AG04450 (cell line): ENCODE data around the gene ACBD6. TPM values are rescaled to one million over a fixed set of nuclear protein-coding genes. Genes with fewer than 3 reads are reported as not detected.
"Not testable (repeated sequence)": the region's sequence is repeated elsewhere in the genome, so short reads cannot be mapped to it uniquely, and the experiment has no call there.

ENCODE experiments used
- CTCF ChIA-PET: fragments of 300-600, 350-600 bp; formaldehyde crosslinking; extraction: SDS; loops from one replicate; lab custom pipeline; 2022; ENCODE audit warnings: antibody characterized with exemption, inconsistent platforms; lab: Charles Lee
- POLR2A ChIA-PET: fragments of 350-600 bp; formaldehyde crosslinking; extraction: SDS; loops from one replicate; lab custom pipeline; 2021; ENCODE audit warnings: antibody characterized with exemption, inconsistent platforms; lab: Yijun Ruan, JAX
- DNase-seq: peaks from one replicate; pipeline ENCODE4 v3.0.0-alpha.2; 2011; ENCODE audit warnings: low read depth, low spot score
- H3K27ac ChIP-seq: one replicate; pipeline ENCODE4 v1.5.1; 2012; ENCODE audit warnings: low read depth, low read length, control low read depth
- H3K27me3 ChIP-seq: one replicate; pipeline ENCODE4 v1.6.0; 2012; ENCODE audit warnings: low read length; ENCODE audit not compliant: control insufficient read depth, insufficient read depth
- H3K4me3 ChIP-seq: 2 replicates; pipeline ENCODE4 v1.5.1; 2011; ENCODE audit warnings: mild to moderate bottlenecking, low read depth, low read length, control low read depth
- H3K9me3 ChIP-seq: 2 replicates; pipeline ENCODE4 v1.5.1; 2012; ENCODE audit warnings: low read length; ENCODE audit not compliant: control insufficient read depth, insufficient read depth
- polyA minus RNA-seq: library from RNA; depleted of rRNA, polyadenylated mRNA; stranded (reverse); fragments of >200 nt; gene quantifications from 2 replicates; pipeline ENCODE4 v1.2.3, GENCODE V29; 2011; rRNA and poly(A)+ RNA removed
- polyA plus RNA-seq: library from polyadenylated mRNA; depleted of rRNA; stranded (reverse); fragments of >200 nt; gene quantifications from 2 replicates; pipeline ENCODE4 v1.2.3, GENCODE V29; 2011; rRNA removed
- TF ChIP-seq, protein P1 (sequence below): IDR thresholded peaks from 2 replicates; pipeline ENCODE4 v1.5.1; 2011; ENCODE audit warnings: low read depth, low read length, control low read depth, inconsistent platforms

The ACBD6 gene, protein sequence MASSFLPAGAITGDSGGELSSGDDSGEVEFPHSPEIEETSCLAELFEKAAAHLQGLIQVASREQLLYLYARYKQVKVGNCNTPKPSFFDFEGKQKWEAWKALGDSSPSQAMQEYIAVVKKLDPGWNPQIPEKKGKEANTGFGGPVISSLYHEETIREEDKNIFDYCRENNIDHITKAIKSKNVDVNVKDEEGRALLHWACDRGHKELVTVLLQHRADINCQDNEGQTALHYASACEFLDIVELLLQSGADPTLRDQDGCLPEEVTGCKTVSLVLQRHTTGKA
- polyA plus RNA-seq = 84.1 and 87.6 TPM in 2 replicates
- polyA minus RNA-seq = 77.4 and 91.3 TPM in 2 replicates

DNA sequence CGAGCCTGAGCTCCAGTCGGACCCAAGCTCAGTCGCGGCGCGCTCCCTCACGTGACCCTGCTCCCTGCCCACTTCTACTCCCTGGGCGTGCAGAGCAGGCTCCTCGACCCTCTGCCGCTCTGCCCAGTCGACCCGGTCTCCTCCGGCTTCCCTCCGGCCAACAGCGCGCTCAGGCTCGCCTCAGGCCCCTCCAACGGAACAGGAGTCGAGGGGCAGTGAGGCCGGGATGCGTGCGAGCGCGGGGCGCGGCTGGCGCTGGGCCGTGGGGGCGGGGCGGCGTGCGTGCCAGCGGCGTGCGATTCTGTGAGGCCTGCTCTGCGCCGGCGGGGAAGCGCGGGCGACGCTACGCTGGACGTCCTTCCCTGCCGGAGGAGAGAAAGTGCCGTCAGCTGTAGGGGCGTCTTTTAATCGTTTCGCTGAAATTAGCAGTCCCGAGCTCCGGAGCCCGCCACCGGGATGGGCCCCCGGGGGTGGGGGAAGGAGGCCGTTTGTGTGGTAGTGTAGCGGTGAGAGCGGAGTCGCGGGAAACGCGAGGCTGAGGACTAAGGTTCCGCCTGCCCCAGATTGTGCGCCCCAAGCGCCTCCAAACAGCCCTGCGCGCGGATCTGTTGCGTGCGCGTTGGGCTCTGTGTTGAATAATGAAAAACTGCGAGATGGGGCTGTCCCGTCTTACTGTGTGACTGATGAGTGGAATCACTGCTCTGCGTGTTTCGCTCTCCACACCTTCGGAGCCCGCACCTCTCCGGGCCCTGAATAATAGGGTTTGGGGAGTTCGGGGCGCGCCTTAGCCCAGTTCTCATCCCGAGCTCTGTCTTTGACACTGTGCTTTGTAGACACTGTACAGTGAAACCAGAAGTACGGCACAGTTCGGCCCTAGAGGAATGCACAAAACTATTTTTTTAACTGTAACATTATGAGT, at the start of gene ACBD6:
ACBD6 (minus strand) TSS at position 217 of the 919 bp plus-strand sequence. CDS start 311 bp downstream, outside the sequence.
- ChIA-PET CTCF (interaction anchor here (1.0 to 2.8 kb wide), 3 partner anchors 13 to 250 kb away, joined by 3 to 15 read pairs (median 7); no protein-coding TSS in a partner anchor), POLR2A (interaction anchor here (1.3 to 1.5 kb wide), 3 partner anchors 10 to 14 kb away, joined by 3 to 6 read pairs (median 3); no protein-coding TSS in a partner anchor)
- DNase-seq = no peak
- peaks cover 3% of the 10 kb centered on the region; the same call in 1 of the 2 replicates for H3K9me3 ChIP-seq
- H3K27me3 ChIP-seq = no peaks in the 10 kb centered on the region
- TF ChIP-seq, protein P1, sequence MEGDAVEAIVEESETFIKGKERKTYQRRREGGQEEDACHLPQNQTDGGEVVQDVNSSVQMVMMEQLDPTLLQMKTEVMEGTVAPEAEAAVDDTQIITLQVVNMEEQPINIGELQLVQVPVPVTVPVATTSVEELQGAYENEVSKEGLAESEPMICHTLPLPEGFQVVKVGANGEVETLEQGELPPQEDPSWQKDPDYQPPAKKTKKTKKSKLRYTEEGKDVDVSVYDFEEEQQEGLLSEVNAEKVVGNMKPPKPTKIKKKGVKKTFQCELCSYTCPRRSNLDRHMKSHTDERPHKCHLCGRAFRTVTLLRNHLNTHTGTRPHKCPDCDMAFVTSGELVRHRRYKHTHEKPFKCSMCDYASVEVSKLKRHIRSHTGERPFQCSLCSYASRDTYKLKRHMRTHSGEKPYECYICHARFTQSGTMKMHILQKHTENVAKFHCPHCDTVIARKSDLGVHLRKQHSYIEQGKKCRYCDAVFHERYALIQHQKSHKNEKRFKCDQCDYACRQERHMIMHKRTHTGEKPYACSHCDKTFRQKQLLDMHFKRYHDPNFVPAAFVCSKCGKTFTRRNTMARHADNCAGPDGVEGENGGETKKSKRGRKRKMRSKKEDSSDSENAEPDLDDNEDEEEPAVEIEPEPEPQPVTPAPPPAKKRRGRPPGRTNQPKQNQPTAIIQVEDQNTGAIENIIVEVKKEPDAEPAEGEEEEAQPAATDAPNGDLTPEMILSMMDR = peak; percentile 30
- peak within 1 kb of the TSS; percentile 94 for H3K27ac ChIP-seq
- peak within 1 kb of the TSS; percentile 94 for H3K4me3 ChIP-seq

DNA sequence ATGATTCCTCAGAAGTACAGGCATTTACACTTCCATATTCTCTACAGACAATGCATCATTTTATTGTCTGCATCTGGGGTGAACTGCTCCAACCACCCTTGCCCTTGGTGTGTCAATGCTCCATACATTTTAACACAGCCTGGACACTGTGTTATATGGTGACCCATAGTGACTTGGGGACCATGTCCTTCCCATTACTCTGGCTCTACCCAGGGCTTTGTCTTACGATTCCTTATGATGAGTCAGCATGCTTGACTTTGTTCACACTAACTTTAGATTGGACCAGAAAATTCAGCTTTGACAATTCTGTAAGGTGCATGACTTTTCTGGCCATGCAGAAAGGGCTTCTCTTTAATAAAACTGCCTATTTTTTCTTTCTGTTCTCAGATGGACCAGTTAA, 49.6 kb upstream of the ACBD6 start:
- Histone ChIP-seq H3K27me3 (no peaks in the 10 kb centered on the region), H3K9me3 (no peaks in the 10 kb centered on the region), H3K4me3 (no peak overlapping the region), H3K27ac (no peak overlapping the region)
- DNase-seq = no peak
- ChIA-PET POLR2A (no interaction called here), CTCF (interaction anchor here (1.0 to 1.6 kb wide), 2 partner anchors 9 to 18 kb away, joined by 3 to 4 read pairs; no protein-coding TSS in a partner anchor)
- TF ChIP-seq, protein P1 = no peak

DNA sequence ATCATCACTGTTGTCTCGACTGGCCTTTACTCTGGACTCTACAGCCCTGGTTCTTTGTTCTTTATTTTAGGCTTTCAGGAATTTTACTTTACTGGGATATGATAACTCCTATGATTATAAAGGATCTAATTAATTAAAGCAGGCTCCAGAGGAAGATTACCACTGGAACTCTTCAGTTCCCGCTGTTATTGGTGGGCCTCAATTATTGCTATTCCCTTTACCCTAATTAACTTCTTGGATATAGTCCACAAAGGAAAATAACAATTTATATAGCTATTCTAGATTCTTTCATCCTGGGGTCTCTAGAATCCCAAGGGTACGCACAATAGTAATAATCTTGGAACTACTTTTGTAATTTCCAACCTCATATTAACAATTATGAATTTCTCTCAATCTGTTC, 47.9 kb upstream of the ACBD6 start:
- DNase-seq = no peak
- no peak overlapping the region for H3K4me3 ChIP-seq
- CTCF ChIA-PET = interaction anchor here (0.6 to 1.0 kb wide), 5 partner anchors 9 to 1593 kb away, joined by 3 to 4 read pairs (median 4); no protein-coding TSS in a partner anchor
- H3K27ac ChIP-seq = no peak overlapping the region
- H3K27me3 ChIP-seq = no peaks in the 10 kb centered on the region
- no peaks in the 10 kb centered on the region for H3K9me3 ChIP-seq
- POLR2A ChIA-PET = no interaction called here
- TF ChIP-seq, protein P1 = no peak

DNA sequence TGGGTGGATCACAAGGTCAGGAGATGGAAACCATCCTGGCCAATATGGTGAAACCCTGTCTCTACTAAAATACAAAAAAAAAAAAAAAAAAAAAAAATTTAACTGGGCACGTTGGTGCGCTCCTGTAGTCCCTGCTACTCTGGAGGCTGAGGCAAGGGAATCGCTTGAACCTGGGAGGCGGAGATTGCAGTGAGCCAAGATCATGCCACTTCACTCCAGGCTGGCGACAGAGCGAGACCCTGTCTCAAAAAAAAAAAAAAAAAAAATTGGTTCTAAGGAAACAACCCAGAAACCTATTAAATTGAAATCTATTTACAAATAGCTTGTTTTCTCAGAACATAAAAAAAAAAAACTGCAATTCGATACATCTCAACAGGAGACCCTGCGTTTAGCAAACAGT, 47.4 kb upstream of the ACBD6 start:
- DNase-seq, H3K4me3 ChIP-seq, POLR2A ChIA-PET, H3K27ac ChIP-seq, H3K27me3 ChIP-seq, H3K9me3 ChIP-seq: not testable (repeated sequence)
- CTCF ChIA-PET = interaction anchor here (0.6 to 1.0 kb wide), 5 partner anchors 10 to 1593 kb away, joined by 3 to 4 read pairs (median 4); no protein-coding TSS in a partner anchor

DNA sequence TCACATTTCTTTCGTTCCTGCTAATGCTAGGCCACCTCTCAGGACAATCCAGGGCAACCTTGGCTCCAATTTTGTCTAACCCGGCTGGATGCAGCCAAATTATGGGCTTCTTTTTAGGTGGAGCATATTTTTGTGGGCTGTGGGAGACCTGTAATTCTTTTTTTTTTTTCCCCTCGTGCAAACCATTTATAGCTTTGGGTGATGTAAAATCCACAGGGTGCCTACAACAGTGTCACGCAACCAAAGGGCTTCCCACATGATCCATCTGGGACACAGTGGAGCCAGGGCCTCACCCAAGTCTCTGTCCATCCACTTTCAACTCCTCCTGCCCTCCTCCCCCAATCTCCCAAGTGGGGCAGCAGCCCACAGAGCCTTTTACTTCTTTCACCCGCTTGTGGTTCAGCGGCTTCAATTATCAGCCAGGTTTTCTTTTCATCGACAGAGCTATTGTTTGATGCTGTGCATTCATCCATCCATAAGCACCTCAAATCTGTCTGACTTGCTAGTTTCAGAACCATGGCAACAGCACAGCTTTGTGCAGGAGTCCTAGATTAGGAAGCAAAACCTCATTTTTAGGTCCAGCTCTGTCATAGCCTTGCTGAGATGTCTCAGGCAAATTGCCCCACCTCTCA, 46.4 kb upstream of the ACBD6 start:
- Histone ChIP-seq H3K4me3 (no peak overlapping the region), H3K27ac (no peak overlapping the region), H3K27me3 (no peaks in the 10 kb centered on the region), H3K9me3 (no peaks in the 10 kb centered on the region)
- DNase-seq = no peak
- TF ChIP-seq, protein P1 = no peak
- POLR2A ChIA-PET = no interaction called here
- CTCF ChIA-PET = interaction anchor here (0.5 to 1.0 kb wide), 2 partner anchors 16 to 297 kb away, joined by 3 to 4 read pairs; no protein-coding TSS in a partner anchor
